ENCODE measurements around the gene SAPCD2.
A peak's percentile ranks its signal among the peaks of the same experiment; 100 is the strongest.

DNA sequence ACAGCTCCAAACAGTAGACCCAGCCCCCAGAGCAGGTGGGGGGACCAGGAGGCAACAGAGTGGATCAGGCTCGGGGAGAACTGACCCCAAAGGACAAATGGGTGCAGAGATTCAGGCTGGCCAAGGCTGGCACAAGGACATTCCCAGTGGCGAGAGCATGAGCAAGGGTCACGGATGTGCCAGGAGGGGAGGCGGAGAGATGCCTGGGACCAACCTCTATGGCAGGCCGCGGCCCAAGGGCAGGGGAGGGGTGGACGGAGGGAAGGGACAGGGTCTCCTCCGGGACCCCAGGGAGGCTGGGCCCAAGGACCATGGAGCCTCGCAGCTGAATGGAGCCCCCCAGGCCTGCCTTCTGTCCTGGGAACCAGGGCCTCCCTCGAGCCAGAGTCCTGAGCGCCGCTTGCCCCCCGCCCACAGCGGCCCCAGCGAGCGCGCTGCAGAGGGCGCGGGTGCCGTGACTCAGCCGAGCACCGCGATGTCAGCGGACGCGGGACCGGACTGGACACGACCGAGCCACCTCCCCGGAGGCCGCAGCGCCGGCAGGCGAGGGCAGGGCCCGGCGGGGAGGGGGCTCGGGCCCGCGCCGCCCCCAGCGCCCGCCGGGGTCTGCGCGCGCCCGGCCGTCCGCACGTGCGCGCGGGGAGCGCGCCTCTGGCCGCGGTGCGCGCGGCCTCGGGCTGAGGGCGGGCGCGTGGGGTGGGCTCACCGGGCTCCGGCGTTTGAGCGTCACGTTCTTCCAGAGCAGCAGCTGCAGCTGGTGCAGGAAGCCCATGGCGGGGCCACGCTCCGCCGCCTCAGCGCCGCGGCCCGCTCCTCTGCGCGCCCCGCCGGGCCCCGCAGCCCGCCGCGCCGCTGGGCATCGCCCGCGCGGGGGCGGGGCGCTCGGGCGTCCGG lies 42.7 kb downstream of the SAPCD2 start, which contains the start of gene ABCA2:
- TF ChIP-seq, protein P1, sequence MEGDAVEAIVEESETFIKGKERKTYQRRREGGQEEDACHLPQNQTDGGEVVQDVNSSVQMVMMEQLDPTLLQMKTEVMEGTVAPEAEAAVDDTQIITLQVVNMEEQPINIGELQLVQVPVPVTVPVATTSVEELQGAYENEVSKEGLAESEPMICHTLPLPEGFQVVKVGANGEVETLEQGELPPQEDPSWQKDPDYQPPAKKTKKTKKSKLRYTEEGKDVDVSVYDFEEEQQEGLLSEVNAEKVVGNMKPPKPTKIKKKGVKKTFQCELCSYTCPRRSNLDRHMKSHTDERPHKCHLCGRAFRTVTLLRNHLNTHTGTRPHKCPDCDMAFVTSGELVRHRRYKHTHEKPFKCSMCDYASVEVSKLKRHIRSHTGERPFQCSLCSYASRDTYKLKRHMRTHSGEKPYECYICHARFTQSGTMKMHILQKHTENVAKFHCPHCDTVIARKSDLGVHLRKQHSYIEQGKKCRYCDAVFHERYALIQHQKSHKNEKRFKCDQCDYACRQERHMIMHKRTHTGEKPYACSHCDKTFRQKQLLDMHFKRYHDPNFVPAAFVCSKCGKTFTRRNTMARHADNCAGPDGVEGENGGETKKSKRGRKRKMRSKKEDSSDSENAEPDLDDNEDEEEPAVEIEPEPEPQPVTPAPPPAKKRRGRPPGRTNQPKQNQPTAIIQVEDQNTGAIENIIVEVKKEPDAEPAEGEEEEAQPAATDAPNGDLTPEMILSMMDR (IDR thresholded peaks at IDR 0.05; ENCODE audit: poor library complexity, severe bottlenecking), result no peak
- TF ChIP-seq EP300 (conservative IDR thresholded peaks at IDR 0.05; ENCODE audit: poor library complexity, severe bottlenecking) (no peak), POLR2AphosphoS5 (IDR thresholded peaks at IDR 0.05) (peak; percentile 3), SMC3 (conservative IDR thresholded peaks at IDR 0.05; ENCODE audit: poor library complexity) (no peak), EZH2 (IDR thresholded peaks at IDR 0.05; ENCODE audit: borderline replicate concordance, insufficient read depth, low read length, poor library complexity, severe bottlenecking) (no peak), TAF1 (IDR thresholded peaks at IDR 0.05; ENCODE audit: low read depth) (no peak), MXI1 (conservative IDR thresholded peaks at IDR 0.05; ENCODE audit: poor library complexity, severe bottlenecking) (no peak), RAD21 (conservative IDR thresholded peaks at IDR 0.05) (no peak)
- TF ChIP-seq, protein P2, sequence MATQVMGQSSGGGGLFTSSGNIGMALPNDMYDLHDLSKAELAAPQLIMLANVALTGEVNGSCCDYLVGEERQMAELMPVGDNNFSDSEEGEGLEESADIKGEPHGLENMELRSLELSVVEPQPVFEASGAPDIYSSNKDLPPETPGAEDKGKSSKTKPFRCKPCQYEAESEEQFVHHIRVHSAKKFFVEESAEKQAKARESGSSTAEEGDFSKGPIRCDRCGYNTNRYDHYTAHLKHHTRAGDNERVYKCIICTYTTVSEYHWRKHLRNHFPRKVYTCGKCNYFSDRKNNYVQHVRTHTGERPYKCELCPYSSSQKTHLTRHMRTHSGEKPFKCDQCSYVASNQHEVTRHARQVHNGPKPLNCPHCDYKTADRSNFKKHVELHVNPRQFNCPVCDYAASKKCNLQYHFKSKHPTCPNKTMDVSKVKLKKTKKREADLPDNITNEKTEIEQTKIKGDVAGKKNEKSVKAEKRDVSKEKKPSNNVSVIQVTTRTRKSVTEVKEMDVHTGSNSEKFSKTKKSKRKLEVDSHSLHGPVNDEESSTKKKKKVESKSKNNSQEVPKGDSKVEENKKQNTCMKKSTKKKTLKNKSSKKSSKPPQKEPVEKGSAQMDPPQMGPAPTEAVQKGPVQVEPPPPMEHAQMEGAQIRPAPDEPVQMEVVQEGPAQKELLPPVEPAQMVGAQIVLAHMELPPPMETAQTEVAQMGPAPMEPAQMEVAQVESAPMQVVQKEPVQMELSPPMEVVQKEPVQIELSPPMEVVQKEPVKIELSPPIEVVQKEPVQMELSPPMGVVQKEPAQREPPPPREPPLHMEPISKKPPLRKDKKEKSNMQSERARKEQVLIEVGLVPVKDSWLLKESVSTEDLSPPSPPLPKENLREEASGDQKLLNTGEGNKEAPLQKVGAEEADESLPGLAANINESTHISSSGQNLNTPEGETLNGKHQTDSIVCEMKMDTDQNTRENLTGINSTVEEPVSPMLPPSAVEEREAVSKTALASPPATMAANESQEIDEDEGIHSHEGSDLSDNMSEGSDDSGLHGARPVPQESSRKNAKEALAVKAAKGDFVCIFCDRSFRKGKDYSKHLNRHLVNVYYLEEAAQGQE (IDR thresholded peaks at IDR 0.05; ENCODE audit: borderline replicate concordance), result no peak
